OCI-LY3 (cell line): ENCODE data around the gene DOCK2.

Source experiments
- H2AFZ ChIP-seq: fragments of 200-600, 300-600 bp; shearing (Covaris generic); 2 replicates; pipeline ENCODE4 v1.6.0; 2014; ENCODE audit warnings: antibody characterized with exemption, low read depth, low read length
- H3K27ac ChIP-seq: fragments of 200-600, 300-600 bp; sonication (generic); 2 replicates; pipeline ENCODE4 v1.5.1; 2014; ENCODE audit warnings: mild to moderate bottlenecking, low read length, moderate library complexity, mixed read lengths
- H3K27me3 ChIP-seq: fragments of 200-600, 300-600 bp; sonication (generic); 2 replicates; pipeline ENCODE4 v1.6.1; 2014; ENCODE audit warnings: low read depth, low read length, mixed read lengths
- H3K36me3 ChIP-seq: fragments of 200-600, 300-600 bp; sonication (generic); replicated peaks from 2 replicates; pipeline ENCODE3; 2014; ENCODE audit warnings: low read depth, low read length, mixed read lengths
- H3K4me1 ChIP-seq: fragments of 300-600, 200-600 bp; sonication (generic); 2 replicates; pipeline ENCODE4 v1.6.1; 2014; ENCODE audit warnings: low read length, mixed read lengths
- H3K4me2 ChIP-seq: fragments of 200-600, 300-600 bp; sonication (generic); 2 replicates; pipeline ENCODE4 v1.6.1; 2014; ENCODE audit warnings: low read length, mixed read lengths
- H3K4me3 ChIP-seq: fragments of 300-600, 200-600 bp; sonication (generic); 2 replicates; pipeline ENCODE4 v1.5.1; 2014; ENCODE audit warnings: antibody characterized with exemption, mild to moderate bottlenecking, low read length, moderate library complexity
- H3K79me2 ChIP-seq: fragments of 300-600, 200-600 bp; shearing (Covaris generic); 2 replicates; pipeline ENCODE4 v1.6.1; 2014; ENCODE audit warnings: mild to moderate bottlenecking, low read length, mixed read lengths
- H3K9ac ChIP-seq: fragments of 300-600, 200-600 bp; shearing (Covaris generic); 2 replicates; pipeline ENCODE4 v1.6.0; 2014; ENCODE audit warnings: mild to moderate bottlenecking, low read length, moderate library complexity
- H3K9me3 ChIP-seq: fragments of 200-600, 300-600 bp; shearing (Covaris generic); 2 replicates; pipeline ENCODE4 v1.6.1; 2014; ENCODE audit warnings: low read length, mixed read lengths; ENCODE audit not compliant: insufficient read depth
- H4K20me1 ChIP-seq: fragments of 200-600, 300-600 bp; sonication (generic); 2 replicates; pipeline ENCODE4 v1.6.1; 2016; ENCODE audit warnings: low read length, mixed read lengths; ENCODE audit not compliant: insufficient read depth
- EZH2phosphoT487 ChIP-seq: fragments of 200-600 bp; shearing (Covaris generic); IDR thresholded peaks from 2 replicates; pipeline ENCODE4 v1.6.1; 2018; ENCODE audit warnings: antibody characterized with exemption, mixed run types, low read depth
- TF ChIP-seq, protein P1 (sequence below): fragments of 200-600, 300-600 bp; sonication (generic); IDR thresholded peaks from 2 replicates; pipeline ENCODE4 v1.5.1; 2014; ENCODE audit warnings: antibody characterized with exemption, low read length, low read depth

Gene DOCK2

GRCh38 chr5:170112876-170113521, 475.9 kb downstream of the DOCK2 start:
- no peaks in the 10 kb centered on the region for H3K79me2 ChIP-seq
- H3K4me3 ChIP-seq = no peak overlapping the region
- no peak overlapping the region for H3K27ac ChIP-seq
- no peak for TF ChIP-seq EZH2phosphoT487
- TF ChIP-seq, protein P1, sequence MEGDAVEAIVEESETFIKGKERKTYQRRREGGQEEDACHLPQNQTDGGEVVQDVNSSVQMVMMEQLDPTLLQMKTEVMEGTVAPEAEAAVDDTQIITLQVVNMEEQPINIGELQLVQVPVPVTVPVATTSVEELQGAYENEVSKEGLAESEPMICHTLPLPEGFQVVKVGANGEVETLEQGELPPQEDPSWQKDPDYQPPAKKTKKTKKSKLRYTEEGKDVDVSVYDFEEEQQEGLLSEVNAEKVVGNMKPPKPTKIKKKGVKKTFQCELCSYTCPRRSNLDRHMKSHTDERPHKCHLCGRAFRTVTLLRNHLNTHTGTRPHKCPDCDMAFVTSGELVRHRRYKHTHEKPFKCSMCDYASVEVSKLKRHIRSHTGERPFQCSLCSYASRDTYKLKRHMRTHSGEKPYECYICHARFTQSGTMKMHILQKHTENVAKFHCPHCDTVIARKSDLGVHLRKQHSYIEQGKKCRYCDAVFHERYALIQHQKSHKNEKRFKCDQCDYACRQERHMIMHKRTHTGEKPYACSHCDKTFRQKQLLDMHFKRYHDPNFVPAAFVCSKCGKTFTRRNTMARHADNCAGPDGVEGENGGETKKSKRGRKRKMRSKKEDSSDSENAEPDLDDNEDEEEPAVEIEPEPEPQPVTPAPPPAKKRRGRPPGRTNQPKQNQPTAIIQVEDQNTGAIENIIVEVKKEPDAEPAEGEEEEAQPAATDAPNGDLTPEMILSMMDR = no peak
- no peaks in the 10 kb centered on the region for H3K9me3 ChIP-seq
- no peak overlapping the region; the same call in 1 of the 2 replicates for H2AFZ ChIP-seq
- H3K36me3 ChIP-seq = no peaks in the 10 kb centered on the region
- no peak overlapping the region for H3K4me2 ChIP-seq
- H4K20me1 ChIP-seq = no peaks in the 10 kb centered on the region
- no peak overlapping the region for H3K9ac ChIP-seq
- H3K4me1 ChIP-seq = peaks cover 4% of the 10 kb centered on the region; the same call in 1 of the 2 replicates
- no peaks in the 10 kb centered on the region for H3K27me3 ChIP-seq

DNA sequence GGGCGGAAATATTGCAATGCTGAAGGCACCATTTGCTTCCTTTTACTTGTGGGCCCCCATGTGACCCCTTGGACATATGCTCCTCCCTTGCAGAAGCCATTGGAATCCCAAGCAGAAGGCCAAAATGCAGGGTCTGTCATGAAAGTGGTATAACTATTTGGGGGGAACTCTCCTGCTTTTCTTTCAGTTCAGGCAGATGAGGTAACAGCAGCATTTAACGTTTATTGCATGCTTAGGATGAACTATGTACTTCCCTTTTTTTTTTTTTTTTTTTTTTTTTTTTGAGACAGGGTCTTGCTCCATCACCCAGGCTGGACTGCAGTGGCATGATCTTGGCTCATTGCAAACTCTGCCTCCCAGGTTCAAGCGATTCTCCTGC, 476.4 kb downstream of the DOCK2 start:
- TF ChIP-seq, protein P1 = no peak
- TF ChIP-seq EZH2phosphoT487 = no peak
- no peak overlapping the region for H2AFZ ChIP-seq
- no peaks in the 10 kb centered on the region for H4K20me1 ChIP-seq
- no peak overlapping the region for H3K27ac ChIP-seq
- H3K9me3 ChIP-seq = no peaks in the 10 kb centered on the region
- peaks cover 4% of the 10 kb centered on the region; the same call in 1 of the 2 replicates for H3K4me1 ChIP-seq
- H3K36me3 ChIP-seq = no peaks in the 10 kb centered on the region
- H3K79me2 ChIP-seq = no peaks in the 10 kb centered on the region
- H3K9ac ChIP-seq = no peak overlapping the region
- no peaks in the 10 kb centered on the region for H3K27me3 ChIP-seq
- no peak overlapping the region for H3K4me2 ChIP-seq
- H3K4me3 ChIP-seq = no peak overlapping the region

GRCh38 chr5:170114271-170114670, 477.2 kb downstream of the DOCK2 start:
- H3K79me2 ChIP-seq = no peaks in the 10 kb centered on the region
- H3K4me1 ChIP-seq = peaks cover 4% of the 10 kb centered on the region; the same call in 1 of the 2 replicates
- no peak overlapping the region for H2AFZ ChIP-seq
- H3K9ac ChIP-seq = no peak overlapping the region
- H3K9me3 ChIP-seq = no peaks in the 10 kb centered on the region
- no peak overlapping the region for H3K4me2 ChIP-seq
- no peaks in the 10 kb centered on the region for H4K20me1 ChIP-seq
- no peaks in the 10 kb centered on the region for H3K27me3 ChIP-seq
- TF ChIP-seq, protein P1 = no peak
- TF ChIP-seq EZH2phosphoT487 = no peak
- H3K27ac ChIP-seq = no peak overlapping the region
- no peaks in the 10 kb centered on the region for H3K36me3 ChIP-seq
- no peak overlapping the region for H3K4me3 ChIP-seq

DNA sequence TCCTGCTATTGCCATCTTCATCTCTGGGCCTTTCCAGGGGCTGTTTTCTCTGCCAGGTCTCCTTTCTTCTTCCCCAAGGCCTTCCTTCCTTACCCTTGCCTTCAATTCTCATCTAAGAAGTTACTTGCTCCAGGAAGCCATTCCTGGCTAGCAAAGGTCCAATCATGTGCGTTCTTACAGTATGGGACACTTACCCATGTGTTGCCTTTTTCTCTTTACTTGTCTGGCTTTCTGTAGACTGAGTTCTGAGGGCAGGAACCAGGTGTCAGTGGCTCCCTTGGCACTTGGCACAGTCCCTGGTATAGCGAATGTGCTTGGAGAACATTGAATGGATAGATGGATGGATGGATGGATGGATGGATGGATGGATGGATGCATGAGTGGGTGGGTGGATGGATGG, 478.9 kb downstream of the DOCK2 start:
- H2AFZ ChIP-seq = no peak overlapping the region
- H3K36me3 ChIP-seq = no peaks in the 10 kb centered on the region
- peaks cover 4% of the 10 kb centered on the region; the same call in 1 of the 2 replicates for H3K4me1 ChIP-seq
- no peaks in the 10 kb centered on the region for H3K9me3 ChIP-seq
- H3K4me2 ChIP-seq = no peak overlapping the region
- no peak overlapping the region for H3K9ac ChIP-seq
- no peaks in the 10 kb centered on the region for H4K20me1 ChIP-seq
- H3K79me2 ChIP-seq = no peaks in the 10 kb centered on the region
- H3K4me3 ChIP-seq = no peak overlapping the region
- TF ChIP-seq EZH2phosphoT487 = no peak
- TF ChIP-seq, protein P1 = no peak
- H3K27me3 ChIP-seq = no peaks in the 10 kb centered on the region
- H3K27ac ChIP-seq = no peak overlapping the region
